ENCODE measurements around the gene GPR137.

The GPR137 gene

DNA sequence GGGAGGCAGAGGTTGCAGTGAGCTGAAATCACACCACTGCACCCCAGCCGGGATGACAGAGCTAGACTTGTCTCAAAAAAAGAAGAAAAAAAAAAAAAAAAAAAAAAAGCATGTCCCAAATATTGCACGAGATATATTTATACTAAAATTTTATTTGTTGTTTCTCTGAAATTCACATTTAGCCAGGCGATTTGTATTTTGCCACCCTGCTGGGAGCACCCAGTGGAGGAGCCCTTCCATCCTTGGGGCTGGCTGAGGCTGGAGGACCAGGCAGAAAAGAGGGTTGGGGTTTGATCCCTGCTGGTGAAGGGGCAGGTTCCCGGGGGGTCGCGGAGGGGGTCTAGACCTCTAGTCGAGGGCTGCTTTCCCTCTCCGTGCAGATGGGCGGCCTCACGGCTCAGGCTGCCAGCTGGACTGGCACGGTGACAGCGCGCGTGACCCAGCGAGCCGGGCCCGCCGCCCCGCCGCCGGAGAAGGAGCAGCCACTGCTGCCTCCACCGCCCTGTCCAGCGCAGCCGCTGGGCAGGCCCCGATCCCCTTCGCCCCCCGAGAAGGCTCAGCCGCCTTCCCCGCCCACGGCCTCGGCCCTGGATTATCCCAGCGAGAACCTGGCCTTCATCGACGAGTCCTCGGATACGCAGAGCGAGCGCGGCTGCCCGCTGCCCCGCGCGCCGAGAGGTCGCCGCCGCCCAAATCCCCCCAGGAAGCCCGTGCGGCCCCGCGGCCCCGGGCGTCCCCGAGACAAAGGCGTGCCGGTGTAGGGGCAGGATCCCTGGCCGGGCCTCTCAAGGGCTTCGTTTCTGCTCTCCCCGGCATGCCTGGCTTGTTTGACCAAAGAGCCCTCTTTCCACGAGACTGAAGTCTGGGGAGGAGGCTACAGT, 13.6 kb downstream of the GPR137 start:
- TF ChIP-seq, protein P1, sequence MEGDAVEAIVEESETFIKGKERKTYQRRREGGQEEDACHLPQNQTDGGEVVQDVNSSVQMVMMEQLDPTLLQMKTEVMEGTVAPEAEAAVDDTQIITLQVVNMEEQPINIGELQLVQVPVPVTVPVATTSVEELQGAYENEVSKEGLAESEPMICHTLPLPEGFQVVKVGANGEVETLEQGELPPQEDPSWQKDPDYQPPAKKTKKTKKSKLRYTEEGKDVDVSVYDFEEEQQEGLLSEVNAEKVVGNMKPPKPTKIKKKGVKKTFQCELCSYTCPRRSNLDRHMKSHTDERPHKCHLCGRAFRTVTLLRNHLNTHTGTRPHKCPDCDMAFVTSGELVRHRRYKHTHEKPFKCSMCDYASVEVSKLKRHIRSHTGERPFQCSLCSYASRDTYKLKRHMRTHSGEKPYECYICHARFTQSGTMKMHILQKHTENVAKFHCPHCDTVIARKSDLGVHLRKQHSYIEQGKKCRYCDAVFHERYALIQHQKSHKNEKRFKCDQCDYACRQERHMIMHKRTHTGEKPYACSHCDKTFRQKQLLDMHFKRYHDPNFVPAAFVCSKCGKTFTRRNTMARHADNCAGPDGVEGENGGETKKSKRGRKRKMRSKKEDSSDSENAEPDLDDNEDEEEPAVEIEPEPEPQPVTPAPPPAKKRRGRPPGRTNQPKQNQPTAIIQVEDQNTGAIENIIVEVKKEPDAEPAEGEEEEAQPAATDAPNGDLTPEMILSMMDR (IDR thresholded peaks at IDR 0.05; ENCODE audit: low read depth, low read length), result no peak
- peak overlapping the region in 1 of 2 donors; percentile 21 for H3K4me3 ChIP-seq (replicated peaks in 1 of 2; ENCODE audit: low read depth in 2 of 2, low read length in 2 of 2)
- DNase-seq (ENCODE audit: low read depth in 2 of 2), result peak in 1 of 2 donors; percentile 41

GRCh38 chr11:64299847-64300648, 14.4 kb downstream of the GPR137 start, which contains the start of gene CATSPERZ:
Gene CATSPERZ (plus strand): TSS chr11:64300358. CDS start chr11:64300411, 53 bp downstream.
- DNase-seq (ENCODE audit: low read depth in 2 of 2), result no peak
- TF ChIP-seq, protein P1 (IDR thresholded peaks at IDR 0.05; ENCODE audit: low read depth, low read length), result no peak
- H3K4me3 ChIP-seq (replicated peaks in 1 of 2; ENCODE audit: low read depth in 2 of 2, low read length in 2 of 2), result peak within 1 kb of the TSS; percentile 15 to 33

DNA sequence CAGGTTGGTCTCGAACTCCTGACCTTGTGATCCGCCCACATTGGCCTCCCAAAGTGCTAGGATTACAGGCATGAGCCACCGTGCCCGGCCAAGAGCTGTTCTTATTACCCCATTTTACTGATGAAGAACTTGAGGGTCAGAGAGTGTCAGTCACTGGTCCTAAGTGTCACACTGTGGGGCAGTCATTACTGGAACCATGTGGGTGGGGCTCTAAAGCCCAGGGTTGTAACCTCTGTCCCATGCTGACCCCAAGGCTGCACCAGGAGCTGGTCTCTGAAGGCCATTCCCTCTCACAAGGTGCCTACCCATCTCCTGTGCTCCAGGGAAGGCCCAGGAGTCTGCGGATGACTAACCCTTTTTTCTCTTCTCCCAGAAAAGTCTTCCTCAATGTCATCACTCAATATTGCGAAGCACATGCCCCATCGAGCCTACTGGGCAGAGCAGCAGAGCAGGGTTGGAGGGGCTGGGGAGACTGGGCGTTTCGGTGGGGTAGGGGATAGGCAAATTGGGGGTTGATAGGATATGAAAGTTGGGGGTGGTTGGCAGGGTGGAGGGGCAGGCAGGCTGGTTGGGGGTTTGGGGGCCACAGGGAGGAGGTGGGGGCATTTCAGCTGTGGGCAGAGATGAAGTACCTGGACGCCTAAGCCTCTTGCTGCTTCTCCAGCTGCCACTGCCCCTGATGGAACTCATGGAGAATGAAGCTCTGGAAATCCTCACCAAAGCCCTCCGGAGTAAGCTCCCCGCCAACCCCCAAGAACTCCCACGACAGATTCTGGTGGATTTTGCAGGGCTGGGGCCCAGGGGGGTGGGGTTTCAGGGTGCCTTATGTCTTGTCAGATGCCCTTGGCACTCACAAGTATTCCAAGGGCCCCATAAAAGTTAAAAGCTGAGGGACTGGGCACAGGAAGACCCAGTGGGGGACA, 17.7 kb downstream of the GPR137 start:
- TF ChIP-seq, protein P1 (IDR thresholded peaks at IDR 0.05; ENCODE audit: low read depth, low read length), result no peak
- no peak overlapping the region for H3K4me3 ChIP-seq (replicated peaks in 1 of 2; ENCODE audit: low read depth in 2 of 2, low read length in 2 of 2)
- no peak for DNase-seq (ENCODE audit: low read depth in 2 of 2)

GRCh38 chr11:64304032-64304315, 18.3 kb downstream of the GPR137 start:
- TF ChIP-seq, protein P1 (IDR thresholded peaks at IDR 0.05; ENCODE audit: low read depth, low read length), result no peak
- no peak for DNase-seq (ENCODE audit: low read depth in 2 of 2)
- H3K4me3 ChIP-seq (replicated peaks in 1 of 2; ENCODE audit: low read depth in 2 of 2, low read length in 2 of 2), result peak overlapping the region; percentile 57 to 63

DNA sequence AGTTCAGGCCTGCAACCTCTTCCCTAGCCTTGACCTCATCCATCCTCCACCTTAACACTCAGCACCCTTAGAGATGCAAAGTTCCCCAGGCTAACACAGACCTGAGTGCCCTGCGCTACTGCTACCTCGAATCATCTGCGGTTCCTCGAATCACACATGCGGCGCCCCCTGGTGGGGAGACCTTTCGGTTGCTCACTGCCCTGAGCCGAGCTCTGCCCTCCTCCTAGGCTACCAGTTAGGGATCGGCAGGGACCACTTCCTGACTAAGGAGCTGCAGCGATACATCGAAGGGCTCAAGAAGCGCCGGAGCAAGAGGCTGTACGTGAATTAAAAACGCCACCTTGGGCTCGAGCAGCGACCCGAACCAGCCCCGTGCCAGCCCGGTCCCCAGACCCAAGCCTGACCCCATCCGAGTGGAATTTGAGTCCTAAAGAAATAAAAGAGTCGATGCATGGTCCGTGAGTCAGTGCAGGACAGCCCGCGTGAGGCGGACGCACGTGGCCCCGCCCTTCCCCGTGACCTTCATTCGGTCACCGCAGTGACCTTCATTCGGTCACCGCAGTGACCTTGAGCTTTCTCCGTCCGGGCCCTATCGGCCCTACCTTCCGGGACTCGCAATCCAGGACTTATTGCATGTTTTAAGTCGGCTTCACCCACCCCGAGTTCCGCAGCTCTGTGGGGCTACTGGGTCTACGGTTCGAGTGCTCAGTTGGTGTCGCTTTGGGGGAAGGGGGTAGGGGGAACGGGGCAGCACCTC, 18.8 kb downstream of the GPR137 start:
- TF ChIP-seq, protein P1 (IDR thresholded peaks at IDR 0.05; ENCODE audit: low read depth, low read length), result peak; percentile 81
- peak; percentile 93 for DNase-seq (ENCODE audit: low read depth in 2 of 2)
- peak overlapping the region; percentile 57 to 63 for H3K4me3 ChIP-seq (replicated peaks in 1 of 2; ENCODE audit: low read depth in 2 of 2, low read length in 2 of 2)
